NCI-H2081 (cell line): ENCODE data around the gene HOXD4.
A peak's percentile ranks its signal among the peaks of the same experiment; 100 is the strongest.

ENCODE experiments used
- DNase-seq, 2 experiments: peaks; one replicate each; lab custom pipeline; 2025; lab: John Stamatoyannopoulos, UW

Gene HOXD4

DNA sequence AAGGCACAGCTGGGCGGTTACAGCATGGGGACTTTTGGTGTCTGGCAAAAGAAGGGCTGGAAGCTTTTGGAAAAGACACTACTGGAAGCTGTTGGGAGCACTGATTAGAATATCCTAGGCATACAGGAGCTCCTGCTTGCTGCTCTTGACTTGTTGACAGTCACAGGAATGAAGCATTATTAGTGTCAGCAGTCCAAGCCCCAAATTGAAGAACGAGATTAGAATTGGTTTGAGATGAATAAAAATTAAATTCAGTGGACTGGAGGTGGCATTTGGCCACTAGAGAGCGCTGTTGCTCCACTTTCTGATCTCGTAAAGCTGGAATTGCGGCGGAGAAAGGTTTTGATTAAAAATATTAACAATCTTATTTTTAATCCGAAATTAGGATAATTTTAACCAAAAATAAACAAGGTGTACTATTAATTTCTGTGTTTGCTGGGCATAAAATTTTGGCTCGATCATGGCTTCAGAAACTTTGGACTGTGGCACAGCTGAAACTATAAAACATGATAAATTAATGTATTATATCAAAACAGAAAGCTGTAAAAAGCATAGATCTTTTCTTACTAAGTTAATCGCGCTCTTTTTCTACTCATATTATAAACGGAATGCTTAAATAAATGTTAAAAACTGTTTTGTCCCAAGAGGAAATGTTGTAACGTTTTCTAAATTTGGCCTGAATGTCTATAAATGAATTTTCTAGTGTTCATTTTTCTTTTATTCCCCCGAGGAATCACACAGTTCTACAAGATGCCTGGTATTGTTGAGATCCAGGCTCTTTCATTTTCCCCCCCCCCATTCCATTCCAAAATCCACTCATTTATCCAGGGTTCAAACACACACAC lies 24.2 kb upstream of the HOXD4 start:
- DNase-seq: peak; percentile 60 to 64

DNA sequence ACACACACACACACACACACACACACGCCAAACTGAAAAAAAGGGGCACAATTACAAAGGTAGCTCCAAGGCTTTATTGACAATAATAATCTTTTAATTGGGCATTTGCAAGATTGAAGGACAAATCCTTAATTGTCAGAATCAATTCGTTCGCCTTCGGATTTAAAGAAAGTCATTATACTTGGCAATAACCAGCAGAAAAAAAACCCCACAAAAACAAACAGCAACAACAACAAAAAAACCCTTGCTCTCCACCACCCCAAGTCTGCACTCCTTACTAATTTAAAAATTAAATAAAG lies 23.6 kb upstream of the HOXD4 start:
- no peak for DNase-seq

DNA sequence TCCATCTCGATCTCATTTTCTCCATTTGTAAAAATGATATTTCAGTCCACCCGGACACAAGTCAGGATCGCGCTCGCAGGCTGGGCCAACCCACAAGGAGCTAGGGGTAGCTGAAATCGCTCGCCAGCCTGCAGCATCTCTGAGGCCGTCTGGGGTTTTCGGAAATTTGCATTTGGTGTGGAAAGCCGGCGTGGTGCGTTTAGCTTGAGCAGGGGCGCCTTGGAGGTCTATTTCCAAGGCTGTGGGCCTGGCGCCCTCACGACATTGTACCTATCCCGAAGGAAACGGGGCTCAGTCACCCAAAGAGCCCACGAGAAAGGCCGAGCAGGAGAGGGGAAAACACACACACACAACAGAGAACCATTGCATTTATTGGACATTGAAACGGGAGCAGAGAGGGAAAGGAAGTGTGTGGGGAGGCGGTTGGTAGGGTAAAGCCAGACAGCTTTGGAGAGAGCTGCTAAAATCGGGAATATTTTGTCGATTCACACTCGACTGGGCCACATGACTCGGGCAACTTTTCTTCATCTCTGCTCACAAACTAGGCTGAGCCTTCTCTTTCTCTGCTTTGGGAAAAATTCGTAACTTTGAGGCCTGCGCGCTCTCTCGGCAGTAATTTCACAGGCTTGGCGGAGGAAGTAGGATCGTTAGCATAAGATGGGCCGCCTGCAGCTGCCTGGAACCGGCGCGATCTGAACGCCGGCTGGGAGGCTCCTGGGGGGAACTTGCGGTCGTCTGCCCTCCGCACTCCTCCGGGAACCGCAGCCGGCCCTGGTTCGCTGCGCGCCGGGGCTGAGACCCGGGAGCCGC lies 23.0 kb upstream of the HOXD4 start:
- DNase-seq: peak in 1 of 2 experiments; percentile 21

DNA sequence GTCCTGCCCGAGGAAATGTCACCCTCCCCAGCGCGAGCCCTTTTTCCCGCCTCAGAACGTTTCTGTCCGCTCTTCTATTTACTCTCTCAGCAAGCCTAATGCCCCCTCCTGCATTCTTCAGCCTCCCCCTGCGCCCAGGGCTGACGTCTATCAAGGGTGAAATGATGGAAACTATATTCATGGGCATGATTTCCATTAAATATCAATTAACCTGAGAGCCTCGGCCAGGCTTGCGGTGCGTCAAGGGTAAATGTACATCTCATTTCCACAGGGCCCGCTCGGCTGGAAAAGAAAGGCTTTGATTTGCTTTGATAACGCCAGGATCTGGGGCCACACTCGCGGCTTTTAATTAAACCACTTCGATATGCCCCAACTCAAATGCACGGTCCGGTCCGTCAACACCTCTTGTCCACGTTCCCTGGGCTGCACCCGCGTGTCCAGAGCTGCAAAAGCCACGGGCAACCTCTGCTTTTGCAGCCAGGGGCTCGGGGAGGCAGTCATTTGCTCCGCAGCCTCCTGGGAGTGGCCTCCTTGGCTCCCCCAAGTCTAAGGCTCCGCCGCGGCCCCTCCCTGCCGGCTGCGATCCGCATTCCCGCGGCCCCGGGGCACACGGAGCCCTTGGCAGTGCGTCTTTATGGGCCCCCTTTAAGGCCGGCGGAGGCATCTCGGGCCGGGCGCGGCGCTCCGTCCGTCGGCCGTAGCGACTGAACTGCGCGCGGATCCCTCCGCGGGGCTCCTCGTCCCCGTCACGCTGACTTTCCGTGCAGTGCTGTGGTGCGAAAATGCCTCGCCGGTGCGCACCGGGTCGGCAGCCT lies 22.2 kb upstream of the HOXD4 start, which contains the start of gene HOXD8:
Gene HOXD8 (plus strand): TSS at position 724 of the 815 bp plus-strand sequence. CDS start 662 bp downstream, outside the sequence.
- peak; percentile 79 to 92 for DNase-seq

DNA sequence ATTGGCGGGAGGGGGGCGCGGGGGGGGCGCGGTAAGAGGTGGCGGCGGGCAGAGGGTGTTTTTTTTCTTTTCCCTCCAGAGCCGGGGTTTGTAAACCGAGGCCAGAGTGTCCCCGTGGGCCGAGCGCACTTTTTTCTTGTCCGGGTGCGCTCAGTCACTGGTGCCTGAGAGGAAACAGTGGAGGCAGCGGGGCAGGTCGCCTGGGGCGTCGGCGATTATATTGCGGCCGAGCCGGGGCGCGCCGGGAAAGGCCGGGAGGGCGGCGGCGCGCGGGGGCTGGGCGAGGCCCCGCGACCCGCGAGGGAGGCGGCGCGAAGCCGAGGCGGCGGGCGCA lies 21.6 kb upstream of the HOXD4 start:
- peak in 1 of 2 experiments; percentile 42 for DNase-seq

DNA sequence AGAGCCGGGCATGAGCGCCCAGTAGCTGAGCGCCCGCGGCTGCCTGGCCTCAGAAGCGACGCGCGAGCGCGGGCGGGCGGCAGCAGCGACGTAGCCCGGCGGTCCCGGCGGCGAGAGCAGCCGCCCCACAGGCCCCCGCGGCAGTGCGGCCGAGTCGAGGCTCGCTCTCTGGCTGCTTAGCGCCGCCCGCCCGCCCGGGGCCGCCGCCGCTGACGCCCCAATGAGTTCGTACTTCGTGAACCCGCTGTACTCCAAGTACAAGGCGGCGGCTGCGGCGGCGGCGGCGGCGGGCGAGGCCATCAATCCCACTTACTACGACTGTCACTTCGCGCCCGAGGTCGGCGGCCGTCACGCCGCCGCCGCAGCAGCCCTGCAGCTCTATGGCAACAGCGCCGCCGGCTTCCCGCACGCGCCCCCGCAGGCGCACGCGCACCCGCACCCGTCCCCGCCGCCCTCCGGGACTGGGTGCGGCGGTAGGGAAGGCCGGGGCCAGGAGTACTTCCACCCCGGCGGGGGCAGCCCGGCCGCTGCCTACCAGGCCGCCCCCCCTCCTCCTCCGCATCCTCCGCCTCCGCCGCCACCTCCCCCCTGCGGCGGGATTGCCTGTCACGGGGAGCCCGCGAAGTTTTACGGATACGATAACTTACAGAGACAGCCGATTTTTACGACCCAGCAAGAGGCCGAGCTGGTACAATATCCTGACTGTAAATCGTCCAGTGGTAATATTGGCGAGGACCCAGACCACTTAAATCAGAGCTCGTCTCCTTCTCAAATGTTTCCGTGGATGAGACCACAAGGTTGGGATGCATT lies 21.0 kb upstream of the HOXD4 start:
- peak; percentile 49 to 76 for DNase-seq

DNA sequence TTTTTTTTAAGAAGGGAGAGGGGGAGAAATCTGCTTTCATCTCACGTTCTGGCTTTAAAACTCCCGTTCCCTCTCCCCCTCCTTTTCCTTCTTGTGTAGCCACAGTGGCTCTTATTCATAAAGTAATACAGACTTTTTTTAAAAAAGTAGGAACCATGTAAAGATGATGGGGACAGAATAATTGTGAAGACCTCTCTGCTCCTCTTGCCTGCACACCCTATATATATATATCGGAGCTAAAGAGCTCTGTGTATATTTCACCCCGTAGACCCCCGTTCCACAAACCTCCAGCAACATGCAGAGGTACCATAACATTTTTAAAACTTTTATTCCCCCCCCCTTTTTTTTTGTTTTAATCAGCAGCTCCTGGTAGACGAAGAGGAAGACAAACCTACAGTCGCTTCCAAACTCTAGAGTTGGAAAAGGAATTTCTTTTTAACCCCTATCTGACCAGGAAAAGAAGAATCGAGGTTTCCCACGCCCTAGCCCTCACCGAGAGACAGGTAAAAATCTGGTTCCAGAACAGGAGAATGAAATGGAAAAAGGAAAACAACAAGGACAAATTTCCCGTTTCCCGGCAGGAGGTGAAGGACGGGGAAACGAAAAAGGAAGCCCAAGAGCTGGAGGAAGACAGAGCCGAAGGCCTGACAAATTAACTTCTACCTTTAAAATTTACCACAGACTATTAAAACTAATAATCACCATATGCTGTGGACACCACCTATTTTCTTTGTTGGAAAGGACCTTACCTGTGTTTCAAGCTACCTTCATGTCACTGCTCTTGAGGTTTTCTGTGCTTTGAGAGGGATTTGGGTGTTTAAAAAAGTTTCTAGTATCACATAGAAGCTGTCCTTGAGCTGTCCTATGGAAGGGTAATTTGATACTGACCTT lies 20.1 kb upstream of the HOXD4 start:
- no peak for DNase-seq

DNA sequence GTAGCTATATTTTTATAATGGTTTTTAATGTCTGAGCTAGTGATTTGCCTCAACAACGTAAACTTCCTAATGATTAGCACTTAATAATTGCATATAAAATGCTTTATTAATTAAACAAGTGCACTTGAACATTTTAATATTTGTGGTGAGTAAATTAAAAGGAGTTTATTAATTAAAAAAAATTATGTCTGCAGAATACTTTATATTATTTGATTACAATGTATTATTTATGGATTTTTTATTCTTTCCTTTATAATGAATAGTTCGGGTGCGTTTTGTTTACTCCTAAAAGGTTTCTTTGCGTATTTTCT lies 19.5 kb upstream of the HOXD4 start:
- no peak for DNase-seq

DNA sequence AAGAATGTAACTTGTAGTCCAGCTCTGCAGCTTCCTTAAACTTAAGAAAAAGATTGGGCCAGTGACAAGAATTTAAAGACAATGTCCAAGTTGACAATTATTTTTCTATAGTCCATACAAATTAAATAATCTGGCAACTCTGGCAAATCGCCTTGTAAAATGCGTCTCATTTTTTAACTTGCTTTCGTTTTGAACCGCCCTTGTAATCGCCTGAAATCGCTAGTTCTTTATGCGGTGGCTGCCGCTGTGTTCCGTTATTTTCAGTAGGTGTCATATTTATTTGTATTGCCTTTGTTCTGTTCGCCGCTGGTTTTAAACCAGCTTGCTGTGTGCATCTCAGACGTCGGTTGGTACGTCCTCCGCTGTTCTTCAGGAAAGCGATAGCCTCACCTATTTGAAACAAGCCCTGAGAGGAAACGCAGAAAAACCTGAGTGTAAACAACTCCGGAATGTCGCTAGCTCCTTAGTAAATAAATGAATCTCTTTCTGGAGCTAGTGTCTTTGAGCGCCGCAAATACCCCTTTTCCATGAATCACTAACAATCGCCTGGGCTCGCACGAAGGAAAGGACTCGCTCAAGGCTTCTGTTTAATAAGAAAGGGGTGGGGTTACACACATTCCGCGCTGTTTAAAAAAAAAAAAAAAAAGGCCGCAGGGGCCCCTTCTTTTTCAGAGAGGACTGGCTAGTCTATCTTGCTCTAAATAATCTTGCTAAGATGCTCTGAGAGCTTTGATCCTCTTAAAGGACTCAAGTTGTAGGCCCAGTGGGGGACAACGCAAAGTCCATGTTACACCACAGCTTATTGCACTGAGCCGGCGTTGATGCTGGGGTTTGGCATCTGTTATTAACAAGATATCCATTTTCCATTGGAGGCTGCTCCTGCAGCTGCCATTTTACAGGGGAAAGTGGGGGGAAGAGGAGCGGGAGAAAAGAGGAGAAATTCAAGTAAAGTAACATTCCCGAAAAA lies 18.9 kb upstream of the HOXD4 start:
- DNase-seq: no peak

DNA sequence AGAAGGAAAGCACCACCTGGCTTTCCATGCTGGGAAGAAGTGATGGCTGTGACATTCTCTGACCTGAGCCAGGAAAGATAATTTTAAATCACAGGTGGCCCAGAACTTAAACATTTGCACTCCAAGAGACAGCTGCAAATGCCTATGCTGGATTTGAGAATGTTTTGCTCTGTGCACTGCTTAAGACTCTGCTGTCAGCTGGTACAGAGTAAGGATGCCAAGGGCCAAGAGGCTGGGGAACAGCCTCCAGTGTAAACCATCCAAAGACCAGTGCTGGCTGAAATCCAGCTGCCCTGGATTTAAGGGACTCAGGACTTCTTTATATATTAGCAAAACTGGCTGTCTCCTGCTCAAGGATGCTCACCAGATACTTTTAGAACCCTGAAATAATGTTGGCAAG lies 18.0 kb upstream of the HOXD4 start:
- no peak for DNase-seq

DNA sequence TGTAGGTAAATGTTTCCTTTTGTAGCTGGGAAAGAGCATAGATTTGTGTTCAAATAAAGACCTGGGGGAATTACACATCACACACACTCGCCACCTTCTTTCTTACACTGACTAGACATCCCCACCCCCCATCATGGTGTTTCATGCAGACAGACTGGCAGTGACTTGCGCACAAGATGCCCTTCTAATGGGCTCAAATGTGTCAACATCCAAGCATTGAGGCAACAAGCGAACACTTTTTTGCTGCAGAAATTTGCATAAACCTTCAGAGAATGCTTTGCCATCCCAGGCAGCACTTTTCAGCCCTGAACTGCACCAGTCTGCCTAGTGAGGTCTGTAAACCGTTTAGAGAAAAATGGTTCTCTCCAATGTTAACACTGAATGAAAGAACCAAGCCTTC lies 17.3 kb upstream of the HOXD4 start:
- DNase-seq: no peak

DNA sequence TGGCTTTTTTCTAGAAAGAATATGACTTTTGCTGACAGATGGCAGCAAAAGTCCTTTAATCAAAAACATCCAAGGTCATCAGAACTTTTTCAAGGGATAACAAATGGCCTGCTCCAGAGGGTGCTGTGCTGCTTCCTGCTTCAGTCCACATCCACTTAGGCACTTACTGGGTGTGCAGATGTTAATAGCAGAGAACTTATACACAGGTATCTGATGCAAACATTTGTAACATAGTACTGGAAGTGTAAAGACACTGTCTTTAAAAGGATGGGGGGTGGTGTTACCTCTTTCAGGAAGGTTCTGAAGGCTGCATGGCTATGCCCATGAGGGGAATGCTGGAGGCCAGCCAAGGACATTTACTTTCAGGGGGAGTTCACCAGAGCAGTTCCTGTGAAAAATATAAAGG lies 16.3 kb upstream of the HOXD4 start:
- peak in 1 of 2 experiments; percentile 42 for DNase-seq

DNA sequence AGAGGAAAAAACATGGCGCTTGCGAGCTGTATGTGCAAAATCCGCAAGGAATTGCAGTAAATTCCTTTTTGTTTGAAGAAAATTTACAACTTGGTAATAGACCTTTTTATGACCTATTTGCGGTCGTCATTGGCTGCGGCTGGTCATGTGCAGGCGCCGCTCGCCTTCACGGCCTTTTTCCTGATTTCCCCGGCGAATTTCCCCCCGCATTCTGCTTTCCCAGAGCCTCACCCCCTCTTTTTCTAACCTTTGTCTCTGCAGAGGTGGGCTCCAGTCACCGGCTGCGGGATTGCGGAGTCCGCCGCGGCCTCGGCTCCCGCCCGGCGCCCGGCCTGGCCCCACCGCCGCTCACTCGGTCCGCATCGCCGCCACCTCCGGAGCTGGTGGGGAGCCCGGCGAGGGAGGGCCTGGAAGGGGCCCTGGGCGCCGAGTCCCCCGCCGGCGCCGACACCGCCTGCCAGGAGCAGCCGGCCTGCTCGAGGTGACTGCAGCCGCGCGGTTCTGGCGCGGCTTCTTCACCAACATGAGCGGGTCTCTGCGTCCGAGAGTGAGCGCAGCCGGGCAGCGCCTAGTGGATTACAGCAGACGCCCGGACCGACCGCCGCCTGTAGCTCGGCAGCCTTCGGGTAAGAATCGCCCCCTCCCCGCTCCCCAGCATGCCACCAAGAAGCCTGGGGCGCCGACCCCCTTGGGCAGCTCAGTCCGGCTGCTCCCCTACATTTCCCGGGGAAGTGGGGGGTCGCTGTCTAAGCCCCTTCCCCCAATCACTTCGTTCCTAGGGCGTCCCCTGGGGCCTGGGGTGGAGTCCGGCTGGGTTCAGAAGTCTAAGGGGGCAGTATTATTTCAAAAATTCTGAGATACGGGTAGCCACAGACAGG lies 14.7 kb upstream of the HOXD4 start:
- no peak for DNase-seq

DNA sequence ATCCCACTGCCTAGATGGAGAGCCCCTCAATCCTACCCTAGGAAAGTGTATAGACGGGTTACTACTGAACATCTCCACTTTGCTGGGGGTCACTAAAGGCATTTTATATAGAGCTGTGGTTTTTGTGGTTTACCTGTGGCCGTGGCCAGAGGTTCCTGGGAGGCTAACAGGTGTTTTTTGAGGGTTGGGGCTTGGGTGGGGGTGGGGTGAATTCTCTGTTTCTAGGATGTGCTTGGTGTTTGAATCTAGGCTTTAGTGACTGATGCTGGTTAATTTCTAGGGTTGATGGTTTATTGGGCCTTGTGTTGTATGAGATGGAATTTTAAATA lies 14.1 kb upstream of the HOXD4 start:
- DNase-seq: no peak

DNA sequence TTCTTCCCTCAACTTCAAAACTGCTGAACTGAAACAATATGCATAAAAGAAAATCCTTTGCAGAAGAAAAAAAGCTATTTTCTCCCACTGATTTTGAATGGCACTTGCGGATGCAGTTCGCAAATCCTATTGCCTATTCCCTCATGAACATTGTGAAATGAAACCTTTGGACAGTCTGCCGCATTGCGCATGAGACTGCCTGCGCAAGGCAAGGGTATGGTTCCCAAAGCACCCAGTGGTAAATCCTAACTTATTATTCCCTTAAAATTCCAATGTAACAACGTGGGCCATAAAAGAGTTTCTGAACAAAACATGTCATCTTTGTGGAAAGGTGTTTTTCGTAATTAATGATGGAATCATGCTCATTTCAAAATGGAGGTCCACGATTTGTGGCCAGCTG lies 13.4 kb upstream of the HOXD4 start:
- DNase-seq: no peak

DNA sequence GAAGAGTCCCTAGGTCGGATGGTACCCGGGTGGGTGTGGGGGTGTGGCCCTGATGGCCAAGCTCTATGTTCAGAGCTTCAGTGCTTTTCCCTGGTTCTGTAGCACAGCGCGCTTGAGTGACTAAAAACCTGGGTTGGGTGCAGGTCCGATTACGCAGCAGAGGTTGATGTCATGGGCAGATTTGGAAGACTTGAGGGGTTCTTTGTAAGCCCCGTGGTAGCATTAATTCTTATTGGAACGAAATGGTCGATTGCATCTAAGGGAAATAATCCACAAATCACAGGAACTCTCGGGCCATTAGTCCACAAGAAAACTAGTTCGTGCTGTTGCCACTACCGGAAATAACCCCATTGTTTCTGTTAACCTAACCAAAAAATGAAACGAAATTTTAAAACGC lies 12.8 kb upstream of the HOXD4 start:
- DNase-seq: no peak

DNA sequence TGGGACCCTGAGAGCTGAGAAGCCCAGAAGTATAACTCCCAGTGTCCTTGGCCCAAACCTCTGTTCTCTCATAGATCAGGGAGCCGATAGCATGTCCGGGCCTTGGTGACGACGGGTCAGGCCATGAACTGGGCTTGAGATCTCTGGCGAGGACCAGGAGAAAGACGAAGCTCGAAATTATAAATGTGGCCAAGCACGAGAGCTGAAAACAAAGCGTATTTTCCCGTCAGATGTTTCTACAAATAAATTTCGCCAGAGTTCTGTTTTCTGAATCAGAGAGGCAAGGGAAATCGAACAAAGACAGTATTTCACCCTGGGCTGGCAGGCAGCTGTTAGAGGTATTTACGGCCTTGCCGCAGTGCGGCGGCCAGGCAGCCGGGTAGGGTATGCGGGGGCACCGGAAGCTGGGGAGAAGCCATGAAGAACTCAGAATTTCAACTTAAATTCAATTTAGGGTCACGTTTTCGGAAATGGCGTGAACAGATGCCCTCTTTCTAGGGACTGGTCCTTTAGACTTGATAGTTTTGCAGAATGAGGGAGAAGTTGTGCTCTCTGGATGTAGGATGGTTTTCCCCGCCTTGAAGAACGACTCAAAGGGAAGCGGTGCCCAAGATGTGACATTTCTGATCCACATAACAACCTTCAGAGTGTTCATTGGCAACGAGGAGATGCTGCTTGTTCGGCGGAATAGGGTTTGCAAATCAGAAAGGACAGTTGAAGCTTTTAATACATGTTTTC lies 12.3 kb upstream of the HOXD4 start:
- DNase-seq: no peak
